ENCODE results near the gene HAUS1.

- no peak for TF ChIP-seq CTCF (conservative IDR thresholded peaks at IDR 0.05; ENCODE audit: low read length)
- no peak for TF ChIP-seq EZH2phosphoT487 (IDR thresholded peaks at IDR 0.05; ENCODE audit: borderline replicate concordance)
Observed at GRCh38 chr18:46098616-46098933, 5.6 kb upstream of the HAUS1 start.

Data from Loucy (cell line).